Ovary (tissue), 3 donors: Measurements from ENCODE around the gene ANXA6.

Source experiments
- CTCF ChIP-seq, 3 donors: fragments of 450-650 bp in 2 of 3; fragments of 200-600 bp in 1 of 3; IDR thresholded peaks; one replicate each; pipeline versions ENCODE4 v1.5.1 to v1.8.0; 2016 to 2022; ENCODE audit warnings: antibody characterized with exemption in 3 of 3, mild to moderate bottlenecking in 1 of 3
- EP300 ChIP-seq: sonication (generic); formaldehyde crosslinking; IDR thresholded peaks from one replicate; pipeline ENCODE4 v1.6.1; 2017; ENCODE audit warnings: antibody characterized with exemption
- donor health status: DM: no; HTN: no; CAD: no.

GRCh38 chr5:151094852-151095245, 62.7 kb downstream of the ANXA6 start:
- TF ChIP-seq EP300 = no peak
- no peak for TF ChIP-seq CTCF (IDR thresholded peaks at IDR 0.05)
